ENCODE results near the gene DPRX. TPM values are rescaled to one million over a fixed set of nuclear protein-coding genes. Genes with fewer than 3 reads are reported as not detected.

The DPRX gene
- total RNA-seq, 2 experiments from 2014 or later: not detected

GRCh38 chr19:53621885-53622740, 9.7 kb upstream of the DPRX start:
- no peak for DNase-seq (ENCODE audit: low spot score)
- ChIA-PET CTCF (ENCODE audit: unreplicated experiment) (no interaction called here), POLR2A (no interaction called here)
- intact Hi-C loops (cut with micrococcal nuclease; ENCODE audit: unreplicated experiment): no loop called here
- no peaks in the 10 kb centered on the region for H4K20me1 ChIP-seq (ENCODE audit: insufficient read depth, low read length)
- no peaks in the 10 kb centered on the region for H3K79me2 ChIP-seq (ENCODE audit: insufficient read depth, low read depth, low read length)
- no TSS peak for BruUV-seq (replicated peaks)
- H3K9me2 ChIP-seq (ENCODE audit: insufficient read depth, low read length): no peaks in the 10 kb centered on the region
- H3K4me2 ChIP-seq (ENCODE audit: low read length): no peak overlapping the region
- H3K27ac ChIP-seq (ENCODE audit: low read depth, low read length, poor library complexity, severe bottlenecking): no peak overlapping the region
- no peaks in the 10 kb centered on the region for H3K36me3 ChIP-seq (ENCODE audit: insufficient read depth, low read length)
- no peaks in the 10 kb centered on the region for H3K4me1 ChIP-seq (ENCODE audit: insufficient read depth, low read length, poor library complexity, severe bottlenecking)
- H2AFZ ChIP-seq (ENCODE audit: low read length): no peak overlapping the region
- H3K9me3 ChIP-seq (ENCODE audit: low read length): no peaks in the 10 kb centered on the region
- no peak overlapping the region for H3K4me3 ChIP-seq (ENCODE audit: low read depth, low read length, poor library complexity, severe bottlenecking)
- TF ChIP-seq EZH2phosphoT487 (IDR thresholded peaks at IDR 0.05; ENCODE audit: borderline replicate concordance, low read depth, low read length) (no peak), CTCF (conservative IDR thresholded peaks at IDR 0.05; ENCODE audit: low read length) (no peak)

DNA sequence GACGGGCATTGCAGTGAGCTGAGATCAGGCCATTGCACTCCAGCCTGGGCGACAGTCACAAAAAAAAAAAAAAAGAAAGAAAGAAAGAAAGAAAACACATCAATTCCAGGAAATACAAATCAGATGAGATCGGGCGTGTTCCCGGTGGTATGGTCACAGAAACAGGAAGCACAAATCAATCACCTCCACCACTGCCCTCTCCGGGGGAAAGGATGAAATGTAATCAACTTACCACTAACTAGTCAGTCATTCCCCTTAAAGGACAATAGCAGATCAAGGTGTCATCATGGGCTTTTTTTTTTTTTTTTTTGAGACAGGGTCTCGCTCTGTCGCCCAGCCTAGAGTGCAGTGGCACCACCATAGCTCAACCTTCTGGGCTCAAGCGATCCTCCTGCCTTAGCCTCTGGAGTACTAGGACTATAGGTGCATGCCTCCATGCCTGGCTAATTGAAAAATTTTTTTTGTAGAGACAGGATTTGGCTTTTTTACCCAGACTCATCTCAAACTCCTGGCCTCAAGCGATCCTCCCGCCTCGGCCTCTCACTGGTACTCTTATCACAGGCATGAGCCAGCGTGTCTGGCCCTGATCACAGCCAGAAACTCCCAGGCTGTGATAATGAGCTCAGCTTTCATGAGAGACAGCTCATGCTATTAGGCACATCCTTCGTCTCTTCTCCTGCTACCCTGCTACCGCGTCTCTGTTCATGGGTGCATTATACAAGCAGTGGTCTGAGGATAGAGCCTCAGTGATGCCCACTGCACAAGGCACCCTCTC, 6.8 kb upstream of the DPRX start:
- Histone ChIP-seq H4K20me1 (ENCODE audit: insufficient read depth, low read length) (no peaks in the 10 kb centered on the region), H3K4me2 (ENCODE audit: low read length) (no peak overlapping the region), H3K4me1 (ENCODE audit: insufficient read depth, low read length, poor library complexity, severe bottlenecking) (no peaks in the 10 kb centered on the region), H3K9me3 (ENCODE audit: low read length) (no peaks in the 10 kb centered on the region), H3K36me3 (ENCODE audit: insufficient read depth, low read length) (no peaks in the 10 kb centered on the region), H3K4me3 (ENCODE audit: low read depth, low read length, poor library complexity, severe bottlenecking) (no peak overlapping the region), H3K79me2 (ENCODE audit: insufficient read depth, low read depth, low read length) (no peaks in the 10 kb centered on the region), H3K9me2 (ENCODE audit: insufficient read depth, low read length) (no peaks in the 10 kb centered on the region), H2AFZ (ENCODE audit: low read length) (no peak overlapping the region), H3K27ac (ENCODE audit: low read depth, low read length, poor library complexity, severe bottlenecking) (no peak overlapping the region)
- no TSS peak for BruUV-seq (replicated peaks)
- DNase-seq (ENCODE audit: low spot score): no peak
- CTCF ChIA-PET (ENCODE audit: unreplicated experiment): no interaction called here
- POLR2A ChIA-PET: interaction anchor here (0.7 kb wide), 1 partner anchor 383 kb away, joined by 3 read pairs; no protein-coding TSS in a partner anchor
- TF ChIP-seq EZH2phosphoT487 (IDR thresholded peaks at IDR 0.05; ENCODE audit: borderline replicate concordance, low read depth, low read length) (no peak), CTCF (conservative IDR thresholded peaks at IDR 0.05; ENCODE audit: low read length) (no peak)
- intact Hi-C loops (cut with micrococcal nuclease; ENCODE audit: unreplicated experiment): no loop called here
